HEK293 (cell line): ENCODE results near the gene ESPL1.

Experiments
- CTCF ChIA-PET: fragments of 350-600 bp; formaldehyde crosslinking; extraction: SDS; loops from one replicate; lab custom pipeline; 2021; ENCODE audit warnings: antibody characterized with exemption; lab: Yijun Ruan, JAX
- POLR2A ChIA-PET: fragments of 300-600 bp; formaldehyde crosslinking; extraction: SDS; loops from one replicate; lab custom pipeline; 2020; ENCODE audit warnings: antibody characterized with exemption, inconsistent platforms; lab: Yijun Ruan, JAX
- H3K27ac ChIP-seq: fragments of 200-500 bp; sonication (Bioruptor generic); 2 replicates; pipeline ENCODE4 v1.5.1; 2014; ENCODE audit warnings: low read depth, low read length, control low read depth, inconsistent platforms; ENCODE audit errors: extremely low read depth
- H3K36me3 ChIP-seq, 2 experiments: fragments of 200-500 bp in 1 of 2; sonication (Bioruptor generic) in 1 of 2; 1 replicate in 1 of 2; 2 replicates in 1 of 2; pipeline ENCODE4 v1.5.1; 2014 to 2017; ENCODE audit warnings: inconsistent platforms in 2 of 2, low read length in 2 of 2; ENCODE audit not compliant: control insufficient read depth in 2 of 2, insufficient read depth in 1 of 2
- H3K4me1 ChIP-seq: fragments of 200-500 bp; sonication (Bioruptor generic); 2 replicates; pipeline ENCODE4 v1.5.1; 2014; ENCODE audit warnings: mild to moderate bottlenecking, low read length, inconsistent platforms; ENCODE audit not compliant: control insufficient read depth, insufficient read depth
- H3K4me3 ChIP-seq: 2 replicates; pipeline ENCODE4 v1.5.1; 2011; ENCODE audit warnings: low read depth, mild to moderate bottlenecking, control low read depth, low read length, moderate library complexity
- H3K9me3 ChIP-seq: fragments of 200-500 bp; sonication (Bioruptor generic); 2 replicates; pipeline ENCODE4 v1.5.1; 2014; ENCODE audit warnings: low read depth, low read length, inconsistent platforms; ENCODE audit not compliant: control insufficient read depth, insufficient read depth
- KLF16 ChIP-seq: fragments of 450-650 bp; formaldehyde crosslinking; IDR thresholded peaks from 2 replicates; pipeline ENCODE4 v1.5.1; 2017; ENCODE audit warnings: missing biosample characterization, missing genetic modification characterization
- WT1 ChIP-seq: fragments of 450-650 bp; formaldehyde crosslinking; IDR thresholded peaks from 2 replicates; pipeline ENCODE4 v1.5.1; 2016; ENCODE audit warnings: missing biosample characterization, missing genetic modification characterization
- ZNF112 ChIP-seq: fragments of 450-650 bp; formaldehyde crosslinking; IDR thresholded peaks from 2 replicates; pipeline ENCODE4 v1.5.0; 2017; ENCODE audit warnings: missing biosample characterization, missing genetic modification characterization
- ZNF140 ChIP-seq: fragments of 450-650 bp; formaldehyde crosslinking; IDR thresholded peaks from 2 replicates; pipeline ENCODE4 v1.5.1; 2016; ENCODE audit warnings: missing biosample characterization, missing genetic modification characterization
- ZNF146 ChIP-seq: fragments of 450-650 bp; formaldehyde crosslinking; IDR thresholded peaks from 2 replicates; pipeline ENCODE4 v1.5.1; 2016; ENCODE audit warnings: missing biosample characterization, missing genetic modification characterization
- ZNF2 ChIP-seq: fragments of 450-650 bp; formaldehyde crosslinking; IDR thresholded peaks from 2 replicates; pipeline ENCODE4 v1.5.1; 2016; ENCODE audit warnings: missing biosample characterization, missing genetic modification characterization
- ZNF248 ChIP-seq: fragments of 450-650 bp; formaldehyde crosslinking; IDR thresholded peaks from 2 replicates; pipeline ENCODE4 v1.5.1; 2017; ENCODE audit warnings: missing biosample characterization, missing genetic modification characterization
- ZNF280D ChIP-seq: fragments of 450-650 bp; formaldehyde crosslinking; IDR thresholded peaks from 2 replicates; pipeline ENCODE4 v1.5.1; 2016; ENCODE audit warnings: missing biosample characterization, missing genetic modification characterization
- ZNF510 ChIP-seq: fragments of 450-650 bp; formaldehyde crosslinking; IDR thresholded peaks from 2 replicates; pipeline ENCODE4 v1.5.1; 2018; ENCODE audit warnings: mild to moderate bottlenecking, missing genetic modification characterization, missing biosample characterization; ENCODE audit not compliant: insufficient replicate concordance
- ZNF670 ChIP-seq: fragments of 450-650 bp; formaldehyde crosslinking; IDR thresholded peaks from 2 replicates; pipeline ENCODE4 v1.5.1; 2016; ENCODE audit warnings: missing biosample characterization, missing genetic modification characterization, low read depth
- ZNF768 ChIP-seq: fragments of 450-650 bp; formaldehyde crosslinking; IDR thresholded peaks from 2 replicates; pipeline ENCODE4 v1.5.1; 2018; ENCODE audit warnings: missing biosample characterization, mild to moderate bottlenecking, missing genetic modification characterization
- ZNF776 ChIP-seq: fragments of 450-650 bp; formaldehyde crosslinking; IDR thresholded peaks from 2 replicates; pipeline ENCODE4 v1.5.0; 2017; ENCODE audit warnings: missing biosample characterization, missing genetic modification characterization, borderline replicate concordance
- ZNF837 ChIP-seq: fragments of 450-650 bp; formaldehyde crosslinking; IDR thresholded peaks from 2 replicates; pipeline ENCODE4 v1.5.1; 2016; ENCODE audit warnings: missing biosample characterization, missing genetic modification characterization
- ZSCAN4 ChIP-seq: fragments of 450-650 bp; formaldehyde crosslinking; IDR thresholded peaks from 2 replicates; pipeline ENCODE4 v1.5.1; 2017; ENCODE audit warnings: missing biosample characterization, missing genetic modification characterization
- TF ChIP-seq, protein P1 (sequence below): fragments of 450-650 bp; IDR thresholded peaks from 2 replicates; pipeline ENCODE4 v1.5.1; 2018; ENCODE audit warnings: missing biosample characterization, missing genetic modification characterization
- TF ChIP-seq, protein P2 (sequence below): fragments of 450-650 bp; formaldehyde crosslinking; IDR thresholded peaks from 2 replicates; pipeline ENCODE4 v1.5.1; 2016; ENCODE audit warnings: missing biosample characterization, missing genetic modification characterization
- TF ChIP-seq, protein P3 (sequence below): fragments of 450-650 bp; formaldehyde crosslinking; IDR thresholded peaks from 2 replicates; pipeline ENCODE4 v1.5.1; 2016; ENCODE audit warnings: missing biosample characterization, missing genetic modification characterization
- TF ChIP-seq, protein P4 (sequence below): fragments of 450-650 bp; formaldehyde crosslinking; IDR thresholded peaks from 2 replicates; pipeline ENCODE4 v1.5.0; 2017; ENCODE audit warnings: missing biosample characterization, missing genetic modification characterization, borderline replicate concordance

The ESPL1 gene

DNA sequence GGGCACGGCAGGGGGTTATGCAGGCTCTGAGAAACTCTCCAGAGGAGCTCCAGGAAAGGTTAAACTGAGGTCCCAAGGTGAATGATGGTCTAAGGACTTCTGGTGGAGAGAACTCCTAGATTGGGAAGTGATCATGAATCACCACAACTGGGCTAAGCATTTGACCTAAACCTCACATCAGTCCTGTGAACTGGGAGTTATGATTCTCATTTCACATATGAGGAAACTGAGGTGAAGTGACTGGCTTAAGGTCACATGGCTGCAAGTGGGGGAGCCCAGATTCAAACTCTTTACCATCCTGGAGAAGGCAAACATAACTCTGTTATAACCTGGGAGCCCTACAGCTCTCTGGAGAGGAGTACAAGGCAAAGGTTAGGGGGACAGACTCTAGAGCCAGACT is 40.3 kb upstream of the ESPL1 start:
- H3K36me3 ChIP-seq: no peaks in the 10 kb centered on the region
- CTCF ChIA-PET: interaction anchor here (0.6 kb wide), 1 partner anchor 74 kb away, joined by 3 read pairs; no protein-coding TSS in a partner anchor
- H3K4me3 ChIP-seq: no peak overlapping the region
- POLR2A ChIA-PET: no interaction called here
- no peaks in the 10 kb centered on the region for H3K9me3 ChIP-seq
- TF ChIP-seq ZNF248 (tag by site-specific recombination): no peak
- TF ChIP-seq, protein P1, sequence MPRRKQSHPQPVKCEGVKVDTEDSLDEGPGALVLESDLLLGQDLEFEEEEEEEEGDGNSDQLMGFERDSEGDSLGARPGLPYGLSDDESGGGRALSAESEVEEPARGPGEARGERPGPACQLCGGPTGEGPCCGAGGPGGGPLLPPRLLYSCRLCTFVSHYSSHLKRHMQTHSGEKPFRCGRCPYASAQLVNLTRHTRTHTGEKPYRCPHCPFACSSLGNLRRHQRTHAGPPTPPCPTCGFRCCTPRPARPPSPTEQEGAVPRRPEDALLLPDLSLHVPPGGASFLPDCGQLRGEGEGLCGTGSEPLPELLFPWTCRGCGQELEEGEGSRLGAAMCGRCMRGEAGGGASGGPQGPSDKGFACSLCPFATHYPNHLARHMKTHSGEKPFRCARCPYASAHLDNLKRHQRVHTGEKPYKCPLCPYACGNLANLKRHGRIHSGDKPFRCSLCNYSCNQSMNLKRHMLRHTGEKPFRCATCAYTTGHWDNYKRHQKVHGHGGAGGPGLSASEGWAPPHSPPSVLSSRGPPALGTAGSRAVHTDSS (tag by site-specific recombination): no peak
- TF ChIP-seq KLF16: no peak
- TF ChIP-seq ZNF146 (tag by site-specific recombination): no peak
- TF ChIP-seq ZNF280D (tag by site-specific recombination): no peak
- TF ChIP-seq ZSCAN4 (tag by site-specific recombination): no peak
- no peak for TF ChIP-seq ZNF837
- no peak for TF ChIP-seq ZNF112
- TF ChIP-seq, protein P2, sequence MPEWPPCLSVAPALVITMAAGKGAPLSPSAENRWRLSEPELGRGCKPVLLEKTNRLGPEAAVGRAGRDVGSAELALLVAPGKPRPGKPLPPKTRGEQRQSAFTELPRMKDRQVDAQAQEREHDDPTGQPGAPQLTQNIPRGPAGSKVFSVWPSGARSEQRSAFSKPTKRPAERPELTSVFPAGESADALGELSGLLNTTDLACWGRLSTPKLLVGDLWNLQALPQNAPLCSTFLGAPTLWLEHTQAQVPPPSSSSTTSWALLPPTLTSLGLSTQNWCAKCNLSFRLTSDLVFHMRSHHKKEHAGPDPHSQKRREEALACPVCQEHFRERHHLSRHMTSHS (tag by site-specific recombination): no peak
- no peak for TF ChIP-seq ZNF140 (tag by site-specific recombination)
- TF ChIP-seq, protein P3, sequence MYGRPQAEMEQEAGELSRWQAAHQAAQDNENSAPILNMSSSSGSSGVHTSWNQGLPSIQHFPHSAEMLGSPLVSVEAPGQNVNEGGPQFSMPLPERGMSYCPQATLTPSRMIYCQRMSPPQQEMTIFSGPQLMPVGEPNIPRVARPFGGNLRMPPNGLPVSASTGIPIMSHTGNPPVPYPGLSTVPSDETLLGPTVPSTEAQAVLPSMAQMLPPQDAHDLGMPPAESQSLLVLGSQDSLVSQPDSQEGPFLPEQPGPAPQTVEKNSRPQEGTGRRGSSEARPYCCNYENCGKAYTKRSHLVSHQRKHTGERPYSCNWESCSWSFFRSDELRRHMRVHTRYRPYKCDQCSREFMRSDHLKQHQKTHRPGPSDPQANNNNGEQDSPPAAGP (tag by site-specific recombination): no peak
- TF ChIP-seq, protein P4, sequence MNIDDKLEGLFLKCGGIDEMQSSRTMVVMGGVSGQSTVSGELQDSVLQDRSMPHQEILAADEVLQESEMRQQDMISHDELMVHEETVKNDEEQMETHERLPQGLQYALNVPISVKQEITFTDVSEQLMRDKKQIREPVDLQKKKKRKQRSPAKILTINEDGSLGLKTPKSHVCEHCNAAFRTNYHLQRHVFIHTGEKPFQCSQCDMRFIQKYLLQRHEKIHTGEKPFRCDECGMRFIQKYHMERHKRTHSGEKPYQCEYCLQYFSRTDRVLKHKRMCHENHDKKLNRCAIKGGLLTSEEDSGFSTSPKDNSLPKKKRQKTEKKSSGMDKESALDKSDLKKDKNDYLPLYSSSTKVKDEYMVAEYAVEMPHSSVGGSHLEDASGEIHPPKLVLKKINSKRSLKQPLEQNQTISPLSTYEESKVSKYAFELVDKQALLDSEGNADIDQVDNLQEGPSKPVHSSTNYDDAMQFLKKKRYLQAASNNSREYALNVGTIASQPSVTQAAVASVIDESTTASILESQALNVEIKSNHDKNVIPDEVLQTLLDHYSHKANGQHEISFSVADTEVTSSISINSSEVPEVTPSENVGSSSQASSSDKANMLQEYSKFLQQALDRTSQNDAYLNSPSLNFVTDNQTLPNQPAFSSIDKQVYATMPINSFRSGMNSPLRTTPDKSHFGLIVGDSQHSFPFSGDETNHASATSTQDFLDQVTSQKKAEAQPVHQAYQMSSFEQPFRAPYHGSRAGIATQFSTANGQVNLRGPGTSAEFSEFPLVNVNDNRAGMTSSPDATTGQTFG (tag by site-specific recombination): no peak
- no peak for TF ChIP-seq ZNF2
- TF ChIP-seq ZNF768 (tag by site-specific recombination): no peak
- no peak for TF ChIP-seq ZNF776
- no peak for TF ChIP-seq ZNF510
- no peak for TF ChIP-seq ZNF670 (tag by site-specific recombination)
- no peak for TF ChIP-seq WT1 (tag by site-specific recombination)
- H3K4me1 ChIP-seq: peaks cover 6% of the 10 kb centered on the region
- no peak overlapping the region for H3K27ac ChIP-seq
